Measurements from ENCODE around the gene LRIT2.
"Not testable (repeated sequence)": the region's sequence is repeated elsewhere in the genome, so short reads cannot be mapped to it uniquely, and the experiment has no call there.

The LRIT2 gene

GRCh38 chr10:84193846-84194423, 31.4 kb downstream of the LRIT2 start:
- peaks cover 35% of the 10 kb centered on the region for H3K4me1 ChIP-seq (ENCODE audit: insufficient read depth, low read length)
- no peak overlapping the region for H3K27ac ChIP-seq (ENCODE audit: low read depth, low read length)
- peak overlapping the region; percentile 36 to 51 for H3K4me3 ChIP-seq (ENCODE audit: low read depth in 1 of 2, low read length in 2 of 2)
- peaks cover 6 to 26% of the 10 kb centered on the region in 2 donors for H3K27me3 ChIP-seq (ENCODE audit: control insufficient read depth in 1 of 2, insufficient read depth in 2 of 2, low read length in 2 of 2)
- no peak overlapping the region for H3K9ac ChIP-seq (ENCODE audit: low read length)
- H3K36me3 ChIP-seq (ENCODE audit: insufficient read depth, low read length), result no peaks in the 10 kb centered on the region
- H3K9me3 ChIP-seq (ENCODE audit: low read length), result no peaks in the 10 kb centered on the region

- peaks cover 35% of the 10 kb centered on the region for H3K4me1 ChIP-seq (ENCODE audit: insufficient read depth, low read length)
- no peak overlapping the region for H3K4me3 ChIP-seq (ENCODE audit: low read depth in 1 of 2, low read length in 2 of 2)
- peaks cover 6 to 26% of the 10 kb centered on the region in 2 donors for H3K27me3 ChIP-seq (ENCODE audit: control insufficient read depth in 1 of 2, insufficient read depth in 2 of 2, low read length in 2 of 2)
- no peaks in the 10 kb centered on the region for H3K9me3 ChIP-seq (ENCODE audit: low read length)
- no peaks in the 10 kb centered on the region for H3K36me3 ChIP-seq (ENCODE audit: insufficient read depth, low read length)
- H3K27ac ChIP-seq (ENCODE audit: low read depth, low read length), result no peak overlapping the region
- no peak overlapping the region for H3K9ac ChIP-seq (ENCODE audit: low read length)
Measured at GRCh38 chr10:84193327-84193726, 32.0 kb downstream of the LRIT2 start.

GRCh38 chr10:84191106-84191505, 34.2 kb downstream of the LRIT2 start:
- Histone ChIP-seq H3K9me3 (ENCODE audit: low read length) (no peaks in the 10 kb centered on the region), H3K4me3 (ENCODE audit: low read depth in 1 of 2, low read length in 2 of 2) (no peak overlapping the region), H3K27me3 (ENCODE audit: control insufficient read depth in 1 of 2, insufficient read depth in 2 of 2, low read length in 2 of 2) (peaks cover 6 to 26% of the 10 kb centered on the region in 2 donors), H3K9ac (ENCODE audit: low read length) (no peak overlapping the region), H3K27ac (ENCODE audit: low read depth, low read length) (no peak overlapping the region), H3K4me1 (ENCODE audit: insufficient read depth, low read length) (peaks cover 18% of the 10 kb centered on the region), H3K36me3 (ENCODE audit: insufficient read depth, low read length) (no peaks in the 10 kb centered on the region)

GRCh38 chr10:84190621-84191020, 34.7 kb downstream of the LRIT2 start:
- no peaks in the 10 kb centered on the region for H3K36me3 ChIP-seq (ENCODE audit: insufficient read depth, low read length)
- H3K4me3 ChIP-seq (ENCODE audit: low read depth in 1 of 2, low read length in 2 of 2), result no peak overlapping the region
- no peak overlapping the region for H3K9ac ChIP-seq (ENCODE audit: low read length)
- no peak overlapping the region for H3K27ac ChIP-seq (ENCODE audit: low read depth, low read length)
- H3K27me3 ChIP-seq (ENCODE audit: control insufficient read depth in 1 of 2, insufficient read depth in 2 of 2, low read length in 2 of 2), result peaks cover 6 to 22% of the 10 kb centered on the region in 2 donors
- H3K9me3 ChIP-seq (ENCODE audit: low read length), result no peaks in the 10 kb centered on the region
- peaks cover 14% of the 10 kb centered on the region for H3K4me1 ChIP-seq (ENCODE audit: insufficient read depth, low read length)

- Histone ChIP-seq H3K36me3 (ENCODE audit: insufficient read depth, low read length) (no peaks in the 10 kb centered on the region), H3K4me1 (ENCODE audit: insufficient read depth, low read length) (peaks cover under 1% of the 10 kb centered on the region), H3K4me3 (ENCODE audit: low read depth in 1 of 2, low read length in 2 of 2) (no peak overlapping the region), H3K9ac (ENCODE audit: low read length) (no peak overlapping the region), H3K27ac (ENCODE audit: low read depth, low read length) (no peak overlapping the region), H3K27me3 (ENCODE audit: control insufficient read depth in 1 of 2, insufficient read depth in 2 of 2, low read length in 2 of 2) (peaks cover 4 to 6% of the 10 kb centered on the region in 2 donors), H3K9me3 (ENCODE audit: low read length) (no peaks in the 10 kb centered on the region)
Measured at GRCh38 chr10:84188815-84189214, 36.5 kb downstream of the LRIT2 start.

GRCh38 chr10:84185526-84186175, 39.7 kb downstream of the LRIT2 start:
- H3K9me3 ChIP-seq (ENCODE audit: low read length), result no peaks in the 10 kb centered on the region
- no peaks in the 10 kb centered on the region for H3K27me3 ChIP-seq (ENCODE audit: control insufficient read depth in 1 of 2, insufficient read depth in 2 of 2, low read length in 2 of 2)
- no peak overlapping the region for H3K9ac ChIP-seq (ENCODE audit: low read length)
- no peaks in the 10 kb centered on the region for H3K4me1 ChIP-seq (ENCODE audit: insufficient read depth, low read length)
- H3K4me3 ChIP-seq (ENCODE audit: low read depth in 1 of 2, low read length in 2 of 2), result no peak overlapping the region
- no peak overlapping the region for H3K27ac ChIP-seq (ENCODE audit: low read depth, low read length)
- no peaks in the 10 kb centered on the region for H3K36me3 ChIP-seq (ENCODE audit: insufficient read depth, low read length)

GRCh38 chr10:84184517-84184916, 40.8 kb downstream of the LRIT2 start:
- Histone ChIP-seq H3K27me3 (ENCODE audit: control insufficient read depth in 1 of 2, insufficient read depth in 2 of 2, low read length in 2 of 2) (no peaks in the 10 kb centered on the region), H3K9me3 (ENCODE audit: low read length) (no peaks in the 10 kb centered on the region), H3K36me3 (ENCODE audit: insufficient read depth, low read length) (no peaks in the 10 kb centered on the region), H3K9ac (ENCODE audit: low read length) (no peak overlapping the region), H3K4me3 (ENCODE audit: low read depth in 1 of 2, low read length in 2 of 2) (no peak overlapping the region), H3K27ac (ENCODE audit: low read depth, low read length) (no peak overlapping the region), H3K4me1 (ENCODE audit: insufficient read depth, low read length) (peaks cover under 1% of the 10 kb centered on the region)

- H3K4me1 ChIP-seq (ENCODE audit: insufficient read depth, low read length), result peaks cover 6% of the 10 kb centered on the region
- H3K4me3 ChIP-seq (ENCODE audit: low read depth in 1 of 2, low read length in 2 of 2), result no peak overlapping the region
- H3K9ac ChIP-seq (ENCODE audit: low read length), result no peak overlapping the region
- H3K27me3 ChIP-seq (ENCODE audit: control insufficient read depth in 1 of 2, insufficient read depth in 2 of 2, low read length in 2 of 2), result no peaks in the 10 kb centered on the region
- H3K9me3 ChIP-seq (ENCODE audit: low read length), result no peaks in the 10 kb centered on the region
- no peaks in the 10 kb centered on the region for H3K36me3 ChIP-seq (ENCODE audit: insufficient read depth, low read length)
- H3K27ac ChIP-seq (ENCODE audit: low read depth, low read length), result no peak overlapping the region
Measured at GRCh38 chr10:84181631-84182030, 43.7 kb downstream of the LRIT2 start.

GRCh38 chr10:84180386-84180785, 45.0 kb downstream of the LRIT2 start:
- H3K36me3 ChIP-seq (ENCODE audit: insufficient read depth, low read length); H3K9ac ChIP-seq (ENCODE audit: low read length); H3K27ac ChIP-seq (ENCODE audit: low read depth, low read length); H3K4me1 ChIP-seq (ENCODE audit: insufficient read depth, low read length); H3K9me3 ChIP-seq (ENCODE audit: low read length); H3K27me3 ChIP-seq (ENCODE audit: control insufficient read depth in 1 of 2, insufficient read depth in 2 of 2, low read length in 2 of 2); H3K4me3 ChIP-seq (ENCODE audit: low read depth in 1 of 2, low read length in 2 of 2): not testable (repeated sequence)

- Histone ChIP-seq H3K36me3 (ENCODE audit: insufficient read depth, low read length) (no peaks in the 10 kb centered on the region), H3K9ac (ENCODE audit: low read length) (no peak overlapping the region), H3K4me3 (ENCODE audit: low read depth in 1 of 2, low read length in 2 of 2) (no peak overlapping the region), H3K9me3 (ENCODE audit: low read length) (no peaks in the 10 kb centered on the region), H3K4me1 (ENCODE audit: insufficient read depth, low read length) (peaks cover 6% of the 10 kb centered on the region), H3K27me3 (ENCODE audit: control insufficient read depth in 1 of 2, insufficient read depth in 2 of 2, low read length in 2 of 2) (no peaks in the 10 kb centered on the region), H3K27ac (ENCODE audit: low read depth, low read length) (no peak overlapping the region)
Measured at GRCh38 chr10:84179059-84179710, 46.2 kb downstream of the LRIT2 start.

- no peaks in the 10 kb centered on the region for H3K36me3 ChIP-seq (ENCODE audit: insufficient read depth, low read length)
- no peak overlapping the region for H3K27ac ChIP-seq (ENCODE audit: low read depth, low read length)
- no peaks in the 10 kb centered on the region for H3K9me3 ChIP-seq (ENCODE audit: low read length)
- no peak overlapping the region for H3K4me3 ChIP-seq (ENCODE audit: low read depth in 1 of 2, low read length in 2 of 2)
- H3K4me1 ChIP-seq (ENCODE audit: insufficient read depth, low read length), result peaks cover 6% of the 10 kb centered on the region
- H3K27me3 ChIP-seq (ENCODE audit: control insufficient read depth in 1 of 2, insufficient read depth in 2 of 2, low read length in 2 of 2), result no peaks in the 10 kb centered on the region
- no peak overlapping the region for H3K9ac ChIP-seq (ENCODE audit: low read length)
Measured at GRCh38 chr10:84178160-84178609, 47.2 kb downstream of the LRIT2 start.

Data from muscle layer of colon (tissue), 2 donors.